Activated naive CD4-positive, alpha-beta T cell treated with anti-CD3 and anti-CD28 coated beads, Interleukin-2, amount 50 U/mL, for 72 hours (primary cell): Measurements from ENCODE around the gene TMX1. TPM values are rescaled to one million over a fixed set of nuclear protein-coding genes. Genes with fewer than 3 reads are reported as not detected.
A peak's percentile ranks its signal among the peaks of the same experiment; 100 is the strongest.

Source experiments
- ATAC-seq, 2 donors: fragments of 150-1000 bp; cut with Tn5 transposase; 2 replicates each; pipeline ENCODE4 v1.10.0; 2021; ENCODE audit warnings: mild to moderate bottlenecking in 2 of 2, moderate library complexity in 2 of 2
- DNase-seq, 2 donors: peaks; one replicate each; pipeline ENCODE4 v3.0.0; 2021 to 2022; ENCODE audit warnings: low spot score in 2 of 2
- H3K27ac Mint-ChIP-seq, 2 donors: one replicate each; pipeline ENCODE4 v1.8.0; 2022; ENCODE audit warnings: mild to moderate bottlenecking in 2 of 2, mixed read lengths in 2 of 2
- H3K36me3 Mint-ChIP-seq, 2 donors: one replicate each; pipeline ENCODE4 v1.8.0; 2022; ENCODE audit warnings: mixed read lengths in 2 of 2
- H3K9me3 Mint-ChIP-seq, 2 donors: one replicate each; pipeline ENCODE4 v1.8.0; 2022; ENCODE audit warnings: mixed read lengths in 2 of 2
- total RNA-seq, 2 donors: library from RNA; stranded (reverse); gene quantifications; one replicate each; pipeline ENCODE4 v1.2.3, GENCODE V29; 2022

Gene TMX1
- total RNA-seq, 2 donors from 2014 or later: 41.8 to 46.9 TPM

GRCh38 chr14:51276605-51277004, 36.6 kb downstream of the TMX1 start:
- no peak overlapping the region for H3K27ac Mint-ChIP-seq
- ATAC-seq (no peak), DNase-seq (no peak)
- H3K36me3 Mint-ChIP-seq: no peaks in the 10 kb centered on the region
- no peaks in the 10 kb centered on the region for H3K9me3 Mint-ChIP-seq

GRCh38 chr14:51277753-51278415, 37.8 kb downstream of the TMX1 start:
- Mint-ChIP-seq H3K36me3 (no peaks in the 10 kb centered on the region), H3K9me3 (no peaks in the 10 kb centered on the region), H3K27ac (no peak overlapping the region)
- DNase-seq (no peak), ATAC-seq (no peak)

GRCh38 chr14:51282517-51282916, 42.5 kb downstream of the TMX1 start:
- Mint-ChIP-seq H3K36me3 (no peaks in the 10 kb centered on the region), H3K9me3 (no peaks in the 10 kb centered on the region), H3K27ac (no peak overlapping the region)
- ATAC-seq: no peak
- DNase-seq: no peak

GRCh38 chr14:51283402-51284085, 43.5 kb downstream of the TMX1 start:
- Mint-ChIP-seq H3K36me3 (no peaks in the 10 kb centered on the region), H3K27ac (peak overlapping the region in 1 of 2 donors; percentile 21)
- ATAC-seq: no peak

GRCh38 chr14:51284241-51284640, 44.2 kb downstream of the TMX1 start:
- ATAC-seq (no peak), DNase-seq (no peak)
- no peaks in the 10 kb centered on the region for H3K9me3 Mint-ChIP-seq
- H3K36me3 Mint-ChIP-seq: no peaks in the 10 kb centered on the region
- H3K27ac Mint-ChIP-seq: peak overlapping the region in 1 of 2 donors; percentile 21

More at GRCh38 chr14:51283402-51284085, 43.5 kb downstream of the TMX1 start:
- no peaks in the 10 kb centered on the region for H3K9me3 Mint-ChIP-seq
- DNase-seq: no peak

- ATAC-seq: no peak
- Mint-ChIP-seq H3K27ac (peak overlapping the region in 1 of 2 donors; percentile 11), H3K9me3 (no peaks in the 10 kb centered on the region), H3K36me3 (no peaks in the 10 kb centered on the region)
- no peak for DNase-seq
These were observed 45.1 kb downstream of the TMX1 start for GRCh38 chr14:51285120-51285519.

GRCh38 chr14:51289169-51289568, 49.1 kb downstream of the TMX1 start:
- Mint-ChIP-seq H3K27ac (no peak overlapping the region), H3K36me3 (no peaks in the 10 kb centered on the region), H3K9me3 (no peaks in the 10 kb centered on the region)
- DNase-seq (no peak), ATAC-seq (peak in 1 of 2 donors; percentile 53)

GRCh38 chr14:51290132-51290531, 50.1 kb downstream of the TMX1 start:
- ATAC-seq (no peak), DNase-seq (no peak)
- H3K9me3 Mint-ChIP-seq: no peaks in the 10 kb centered on the region
- no peaks in the 10 kb centered on the region for H3K36me3 Mint-ChIP-seq
- no peak overlapping the region for H3K27ac Mint-ChIP-seq

GRCh38 chr14:51291016-51291415, 51.0 kb downstream of the TMX1 start:
- Mint-ChIP-seq H3K27ac (no peak overlapping the region), H3K36me3 (no peaks in the 10 kb centered on the region), H3K9me3 (no peaks in the 10 kb centered on the region)
- DNase-seq (no peak), ATAC-seq (no peak)

- ATAC-seq: no peak
These were observed 53.3 kb downstream of the TMX1 start for GRCh38 chr14:51293149-51293911.

GRCh38 chr14:51293912-51294389, 53.9 kb downstream of the TMX1 start:
- DNase-seq (no peak), ATAC-seq (no peak)
- H3K27ac Mint-ChIP-seq: no peak overlapping the region
- H3K9me3 Mint-ChIP-seq: no peaks in the 10 kb centered on the region
- H3K36me3 Mint-ChIP-seq: no peaks in the 10 kb centered on the region

More at GRCh38 chr14:51293149-51293911, 53.3 kb downstream of the TMX1 start:
- Mint-ChIP-seq H3K27ac (peak overlapping the region in 1 of 2 donors; percentile 30), H3K36me3 (no peaks in the 10 kb centered on the region), H3K9me3 (no peaks in the 10 kb centered on the region)
- DNase-seq: no peak

- H3K9me3 Mint-ChIP-seq: no peaks in the 10 kb centered on the region
These were observed 55.0 kb downstream of the TMX1 start for GRCh38 chr14:51294951-51295525.

GRCh38 chr14:51295646-51296263, 55.7 kb downstream of the TMX1 start:
- H3K9me3 Mint-ChIP-seq: no peaks in the 10 kb centered on the region
- no peak overlapping the region for H3K27ac Mint-ChIP-seq
- ATAC-seq: no peak
- no peaks in the 10 kb centered on the region for H3K36me3 Mint-ChIP-seq
- DNase-seq: no peak

More at GRCh38 chr14:51294951-51295525, 55.0 kb downstream of the TMX1 start:
- DNase-seq (no peak), ATAC-seq (no peak)
- Mint-ChIP-seq H3K27ac (no peak overlapping the region), H3K36me3 (no peaks in the 10 kb centered on the region)

- no peaks in the 10 kb centered on the region for H3K9me3 Mint-ChIP-seq
- DNase-seq (no peak), ATAC-seq (no peak)
- no peaks in the 10 kb centered on the region for H3K36me3 Mint-ChIP-seq
- H3K27ac Mint-ChIP-seq: no peak overlapping the region
These were observed 57.0 kb downstream of the TMX1 start for GRCh38 chr14:51297066-51297465.

GRCh38 chr14:51298895-51299294, 58.8 kb downstream of the TMX1 start:
- no peaks in the 10 kb centered on the region for H3K9me3 Mint-ChIP-seq
- ATAC-seq (peak; percentile 73 to 78), DNase-seq (no peak)
- H3K27ac Mint-ChIP-seq: no peak overlapping the region
- H3K36me3 Mint-ChIP-seq: no peaks in the 10 kb centered on the region

GRCh38 chr14:51302295-51303030, 62.4 kb downstream of the TMX1 start:
- Mint-ChIP-seq H3K9me3 (peaks cover 4 to 10% of the 10 kb centered on the region in 2 donors), H3K27ac (no peak overlapping the region)
- DNase-seq: no peak

More at GRCh38 chr14:51302295-51303030, 62.4 kb downstream of the TMX1 start:
- no peak for ATAC-seq
- H3K36me3 Mint-ChIP-seq: no peaks in the 10 kb centered on the region
